Mesothelial cell of epicardium (in vitro differentiated cells): ENCODE results near the gene HELQ. TPM values are rescaled to one million over a fixed set of nuclear protein-coding genes. Genes with fewer than 3 reads are reported as not detected.

ENCODE experiments used
- DNase-seq, 2 experiments: peaks; one replicate each; pipeline ENCODE4 v3.0.0; 2021; ENCODE audit warnings: low spot score in 2 of 2; ENCODE audit not compliant: unreplicated experiment in 2 of 2
- H3K27ac Mint-ChIP-seq: 2 replicates; pipeline ENCODE4 v1.8.0; 2021; ENCODE audit warnings: mixed read lengths
- H3K27me3 Mint-ChIP-seq: 2 replicates; pipeline ENCODE4 v1.8.0; 2021; ENCODE audit warnings: low read depth, mixed read lengths
- H3K36me3 Mint-ChIP-seq: 2 replicates; pipeline ENCODE4 v1.8.0; 2021; ENCODE audit warnings: mixed read lengths
- H3K4me1 Mint-ChIP-seq: 2 replicates; pipeline ENCODE4 v1.8.0; 2021; ENCODE audit warnings: mixed read lengths
- H3K4me3 Mint-ChIP-seq: 2 replicates; pipeline ENCODE4 v1.8.0; 2021; ENCODE audit warnings: mild to moderate bottlenecking, moderate library complexity, mixed read lengths
- H3K9me3 Mint-ChIP-seq: 2 replicates; pipeline ENCODE4 v1.8.0; 2021; ENCODE audit warnings: mixed read lengths
- total RNA-seq: library from RNA; stranded (reverse); gene quantifications from 3 replicates; pipeline ENCODE4 v1.2.1, GENCODE V29; 2021
- TF ChIP-seq, protein P1 (sequence below): fragments of 200-600 bp; sonication (generic); IDR thresholded peaks from one replicate; pipeline ENCODE4 v1.5.0; 2021; ENCODE audit warnings: antibody characterized with exemption; ENCODE audit not compliant: unreplicated experiment

Gene HELQ
- total RNA-seq, 1 donor from 2014 or later: 13.7 TPM

DNA sequence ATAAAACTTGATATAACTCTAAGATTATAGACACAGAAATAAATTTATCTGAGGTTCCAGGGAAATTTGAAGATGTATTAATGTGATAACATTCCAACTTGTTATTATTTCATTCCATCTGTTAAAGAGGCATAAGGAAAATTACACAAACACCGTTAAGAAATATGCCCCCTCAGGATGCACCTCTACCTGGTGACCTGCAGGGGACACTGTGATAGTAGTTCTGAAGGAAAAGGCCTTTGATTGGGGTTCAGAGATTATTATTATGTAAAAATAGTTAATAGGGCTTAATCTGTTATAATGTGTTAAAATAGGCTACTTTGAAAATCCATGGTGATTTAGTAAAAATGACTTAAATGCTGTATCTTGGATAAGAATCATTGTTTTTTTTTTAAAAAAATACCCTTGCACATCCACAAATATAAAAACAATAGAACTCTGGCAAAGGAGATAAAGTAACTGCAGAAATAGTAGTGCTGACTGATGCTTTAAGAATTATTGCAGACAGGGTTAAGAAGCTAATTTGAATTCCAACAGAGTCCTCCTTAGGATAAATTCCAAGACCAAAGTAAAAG is 35.3 kb upstream of the HELQ start:
- no peak overlapping the region for H3K4me3 Mint-ChIP-seq
- H3K4me1 Mint-ChIP-seq: peaks cover 12% of the 10 kb centered on the region
- H3K27me3 Mint-ChIP-seq: no peaks in the 10 kb centered on the region
- H3K27ac Mint-ChIP-seq: peak overlapping the region; percentile 77
- no peaks in the 10 kb centered on the region for H3K9me3 Mint-ChIP-seq
- no peaks in the 10 kb centered on the region for H3K36me3 Mint-ChIP-seq
- TF ChIP-seq, protein P1, sequence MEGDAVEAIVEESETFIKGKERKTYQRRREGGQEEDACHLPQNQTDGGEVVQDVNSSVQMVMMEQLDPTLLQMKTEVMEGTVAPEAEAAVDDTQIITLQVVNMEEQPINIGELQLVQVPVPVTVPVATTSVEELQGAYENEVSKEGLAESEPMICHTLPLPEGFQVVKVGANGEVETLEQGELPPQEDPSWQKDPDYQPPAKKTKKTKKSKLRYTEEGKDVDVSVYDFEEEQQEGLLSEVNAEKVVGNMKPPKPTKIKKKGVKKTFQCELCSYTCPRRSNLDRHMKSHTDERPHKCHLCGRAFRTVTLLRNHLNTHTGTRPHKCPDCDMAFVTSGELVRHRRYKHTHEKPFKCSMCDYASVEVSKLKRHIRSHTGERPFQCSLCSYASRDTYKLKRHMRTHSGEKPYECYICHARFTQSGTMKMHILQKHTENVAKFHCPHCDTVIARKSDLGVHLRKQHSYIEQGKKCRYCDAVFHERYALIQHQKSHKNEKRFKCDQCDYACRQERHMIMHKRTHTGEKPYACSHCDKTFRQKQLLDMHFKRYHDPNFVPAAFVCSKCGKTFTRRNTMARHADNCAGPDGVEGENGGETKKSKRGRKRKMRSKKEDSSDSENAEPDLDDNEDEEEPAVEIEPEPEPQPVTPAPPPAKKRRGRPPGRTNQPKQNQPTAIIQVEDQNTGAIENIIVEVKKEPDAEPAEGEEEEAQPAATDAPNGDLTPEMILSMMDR: peak; percentile 75
- no peak for DNase-seq

DNA sequence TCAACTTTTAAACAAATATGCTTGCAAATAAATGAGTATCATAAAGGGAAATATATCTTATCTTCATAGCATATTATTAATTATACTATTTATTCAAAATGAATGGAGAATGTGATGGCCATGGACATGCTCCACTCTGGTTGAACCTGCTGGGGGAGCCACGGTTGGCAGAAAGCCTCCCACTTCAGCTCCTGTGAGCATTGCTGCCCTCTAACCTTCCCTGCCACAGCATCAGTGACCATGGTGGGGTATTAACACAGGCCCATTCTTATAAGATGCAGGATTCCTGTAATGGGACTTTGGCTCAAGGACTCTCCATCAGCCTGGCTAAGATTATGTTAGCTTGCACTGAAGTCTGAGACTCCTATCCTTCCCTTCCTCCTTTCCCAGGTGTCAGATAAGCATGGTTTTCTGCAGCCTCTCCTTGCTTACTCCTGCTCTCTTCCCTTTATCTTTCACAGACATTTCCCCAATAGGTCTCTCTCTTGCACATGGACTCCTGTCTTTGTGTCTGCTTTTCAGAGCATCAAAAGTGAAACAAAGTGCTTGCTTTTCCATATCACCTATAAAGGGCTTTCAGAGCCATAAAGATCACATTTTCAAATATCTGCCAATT is 34.2 kb upstream of the HELQ start:
- no peaks in the 10 kb centered on the region for H3K36me3 Mint-ChIP-seq
- no peaks in the 10 kb centered on the region for H3K9me3 Mint-ChIP-seq
- H3K4me3 Mint-ChIP-seq: no peak overlapping the region
- DNase-seq: no peak
- TF ChIP-seq, protein P1: no peak
- peaks cover 17% of the 10 kb centered on the region for H3K4me1 Mint-ChIP-seq
- no peaks in the 10 kb centered on the region for H3K27me3 Mint-ChIP-seq
- H3K27ac Mint-ChIP-seq: no peak overlapping the region

DNA sequence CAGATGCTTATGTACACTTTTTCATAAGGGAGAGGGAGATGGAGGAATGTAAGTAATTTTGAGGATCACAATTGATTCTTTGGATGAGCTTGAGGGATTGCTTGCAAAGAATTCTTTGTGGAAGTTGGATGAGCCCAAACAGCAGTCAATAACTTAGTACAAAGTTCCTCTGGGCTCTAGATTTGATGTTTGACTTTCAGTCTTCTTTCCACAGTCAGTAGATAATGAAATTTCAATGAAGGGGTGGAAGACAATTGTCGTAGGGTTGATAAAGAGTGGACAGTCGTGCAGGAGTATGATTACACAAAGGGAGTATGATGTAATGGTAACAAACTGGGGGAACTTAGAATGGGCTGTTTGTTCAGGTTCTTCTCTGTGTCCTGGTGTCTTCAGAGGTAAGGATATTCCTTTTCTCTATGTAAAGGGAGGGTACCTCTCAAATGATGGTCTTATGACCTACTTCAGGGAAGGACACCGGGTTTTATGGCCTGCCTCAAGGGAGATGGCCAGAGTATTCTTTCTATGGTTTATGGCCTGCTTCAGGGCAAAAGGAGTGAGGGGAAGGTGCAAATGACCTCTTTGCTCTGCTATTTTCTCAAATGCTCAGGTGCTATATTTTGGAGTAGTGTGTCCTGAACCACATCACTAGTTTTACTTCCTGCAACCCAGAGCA is 31.0 kb upstream of the HELQ start:
- H3K4me3 Mint-ChIP-seq: no peak overlapping the region
- no peaks in the 10 kb centered on the region for H3K36me3 Mint-ChIP-seq
- H3K9me3 Mint-ChIP-seq: no peaks in the 10 kb centered on the region
- TF ChIP-seq, protein P1: no peak
- DNase-seq: no peak
- H3K4me1 Mint-ChIP-seq: peaks cover 23% of the 10 kb centered on the region
- no peak overlapping the region for H3K27ac Mint-ChIP-seq
- H3K27me3 Mint-ChIP-seq: no peaks in the 10 kb centered on the region

DNA sequence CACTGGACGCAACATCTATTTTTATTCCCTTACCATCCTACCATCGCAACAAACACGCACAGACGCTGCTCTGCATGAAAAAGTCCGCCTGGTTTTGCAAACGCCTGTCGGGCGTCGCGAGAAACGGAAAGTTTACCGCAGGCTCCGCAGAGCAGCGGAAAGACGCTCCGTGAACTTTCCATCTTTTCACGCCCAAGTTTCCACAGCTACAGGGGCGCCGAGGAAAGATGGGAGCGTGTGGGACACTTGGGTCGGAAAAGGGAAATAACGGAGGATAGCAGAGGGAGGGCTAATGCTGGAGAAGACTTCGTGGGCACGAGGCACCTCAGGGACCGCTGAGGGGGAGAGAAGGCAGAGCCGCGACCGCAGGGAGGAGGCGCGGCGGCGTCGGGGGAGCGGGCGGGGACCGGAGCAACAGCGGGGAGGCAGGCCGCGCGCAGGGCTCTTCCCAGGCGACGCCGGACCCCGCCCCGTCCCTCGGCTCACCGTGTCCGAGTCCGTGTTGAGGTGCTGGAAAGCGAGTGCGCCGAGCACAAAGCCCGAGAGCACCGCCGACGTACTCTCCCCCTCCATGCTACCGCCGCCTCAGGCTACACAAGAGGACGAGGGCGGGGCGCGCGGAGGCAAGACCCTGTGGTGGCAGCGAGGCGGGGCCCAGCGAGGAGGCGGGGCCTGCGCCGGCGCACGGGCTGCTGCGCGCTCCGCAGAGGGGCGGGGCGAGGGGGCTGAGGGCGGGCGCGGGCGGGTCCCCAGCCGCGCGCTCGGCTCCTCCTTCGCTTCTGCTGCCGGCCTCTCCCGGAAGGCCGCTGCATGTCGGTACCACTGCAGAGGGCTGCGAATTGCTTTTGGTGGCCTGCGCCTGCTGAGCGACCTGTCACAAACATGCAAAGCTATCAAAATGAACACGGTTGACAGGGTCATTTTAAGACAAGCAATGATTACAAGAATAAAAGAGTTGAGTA is 29.2 kb upstream of the HELQ start, which contains the start of gene ABRAXAS1:
Gene ABRAXAS1 (minus strand): TSS at position 601 of the 962 bp plus-strand sequence. CDS start 28 bp downstream, at position 573.
- TF ChIP-seq, protein P1: no peak
- no peaks in the 10 kb centered on the region for H3K27me3 Mint-ChIP-seq
- H3K36me3 Mint-ChIP-seq: peaks cover 3% of the 10 kb centered on the region
- peak within 1 kb of the TSS; percentile 95 for H3K4me3 Mint-ChIP-seq
- peaks cover 14% of the 10 kb centered on the region for H3K4me1 Mint-ChIP-seq
- H3K9me3 Mint-ChIP-seq: no peaks in the 10 kb centered on the region
- peak; percentile 93 to 95 for DNase-seq
- H3K27ac Mint-ChIP-seq: peak within 1 kb of the TSS; percentile 96

DNA sequence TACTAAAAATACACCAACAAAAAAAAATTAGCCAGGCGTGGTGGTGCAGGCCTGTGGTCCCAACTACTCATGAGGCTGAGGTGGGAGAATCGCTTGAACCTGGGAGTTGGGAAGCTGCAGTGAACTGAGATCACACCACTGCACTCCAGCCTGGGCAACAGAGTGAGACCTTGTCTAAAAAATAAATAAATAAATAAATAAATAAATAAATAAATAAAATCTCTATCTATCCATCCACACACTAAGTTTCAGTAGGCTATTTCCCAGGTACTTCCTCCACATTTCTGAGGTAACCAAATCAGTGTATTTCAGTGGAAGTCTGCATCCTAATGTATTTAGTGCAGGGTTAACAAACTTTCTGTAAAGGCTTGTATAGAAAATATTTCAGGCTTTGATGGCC is 18.3 kb upstream of the HELQ start:
- peaks cover 5% of the 10 kb centered on the region for H3K36me3 Mint-ChIP-seq
- TF ChIP-seq, protein P1: no peak
- H3K27ac Mint-ChIP-seq: no peak overlapping the region
- DNase-seq: no peak
- H3K9me3 Mint-ChIP-seq: no peaks in the 10 kb centered on the region
- no peaks in the 10 kb centered on the region for H3K27me3 Mint-ChIP-seq
- no peaks in the 10 kb centered on the region for H3K4me1 Mint-ChIP-seq
- no peak overlapping the region for H3K4me3 Mint-ChIP-seq
